Endothelial cell of umbilical vein (primary cell): ENCODE data around the gene STXBP2. TPM values are rescaled to one million over a fixed set of nuclear protein-coding genes. Genes with fewer than 3 reads are reported as not detected.

Source experiments
- BruUV-seq: library from RNA; stranded (reverse); fragments of 400-500 nt; replicated peaks from 2 replicates; lab custom pipeline; 2021; lab: Mats Ljungman, UMichigan
- CTCF ChIA-PET: fragments of 300-600, 350-600 bp; sonication (Branson Sonifier 250); formaldehyde crosslinking; loops from one replicate; lab custom pipeline; 2021; ENCODE audit warnings: antibody characterized with exemption, inconsistent platforms; lab: Charles Lee
- POLR2A ChIA-PET: fragments of 300-600, 350-600 bp; sonication (Branson Sonifier 250); formaldehyde crosslinking; loops from one replicate; lab custom pipeline; 2021; ENCODE audit warnings: antibody characterized with exemption, inconsistent platforms; lab: Charles Lee
- DNase-seq: peaks from one replicate; pipeline ENCODE4 v3.0.0-alpha.2; 2011; ENCODE audit warnings: low read depth, low spot score
- FAIRE-seq: peaks from 2 replicates; lab custom pipeline; 2011; peaks lifted over from hg19 to GRCh38; lab: Jason Lieb, UNC
- H2AFZ ChIP-seq: 2 replicates; pipeline ENCODE4 v1.6.0; 2012; ENCODE audit warnings: low read depth, low read length, control low read depth, inconsistent platforms
- H3K27ac ChIP-seq: 2 replicates; pipeline ENCODE4 v1.5.1; 2011; ENCODE audit warnings: low read depth, mild to moderate bottlenecking, control low read depth, low read length, moderate library complexity; ENCODE audit not compliant: insufficient read depth
- H3K27me3 ChIP-seq, 2 experiments: 2 replicates each; pipeline versions ENCODE4 v1.6.0 to v1.6.1; 2011; ENCODE audit warnings: low read length in 2 of 2, mixed read lengths in 1 of 2; ENCODE audit not compliant: control insufficient read depth in 2 of 2, insufficient read depth in 2 of 2
- H3K36me3 ChIP-seq, 2 experiments: 2 replicates in 1 of 2; 3 replicates in 1 of 2; pipeline ENCODE4 v1.5.1; 2011; ENCODE audit warnings: low read length in 2 of 2, mild to moderate bottlenecking in 1 of 2, moderate library complexity in 1 of 2; ENCODE audit not compliant: control insufficient read depth in 2 of 2, insufficient read depth in 2 of 2; ENCODE audit errors: extremely low read depth in 1 of 2
- H3K4me1 ChIP-seq: 3 replicates; pipeline ENCODE4 v1.5.1; 2011; ENCODE audit warnings: mild to moderate bottlenecking, low read length; ENCODE audit not compliant: control insufficient read depth, insufficient read depth; ENCODE audit errors: extremely low read depth
- H3K4me2 ChIP-seq: 2 replicates; pipeline ENCODE4 v1.6.1; 2011; ENCODE audit warnings: low read length, control low read depth, mixed read lengths; ENCODE audit not compliant: insufficient read depth
- H3K4me3 ChIP-seq, 3 experiments: fragments of 200-600 bp in 1 of 3; sonication (generic), shearing (Covaris generic) in 1 of 3; replicated peaks in 1 of 3; 2 replicates each; pipeline ENCODE4 v1.5.1; 2011 to 2016; ENCODE audit warnings: control low read depth in 3 of 3, low read length in 3 of 3, mild to moderate bottlenecking in 2 of 3, inconsistent platforms in 1 of 3, low read depth in 1 of 3, moderate library complexity in 1 of 3; ENCODE audit not compliant: insufficient read depth in 1 of 3
- H3K79me2 ChIP-seq: 2 replicates; pipeline ENCODE4 v1.6.0; 2012; ENCODE audit warnings: low read length, inconsistent platforms; ENCODE audit not compliant: control insufficient read depth, insufficient read depth
- H3K9ac ChIP-seq: replicated peaks from 2 replicates; pipeline ENCODE3; 2011; ENCODE audit warnings: low read length, control low read depth; ENCODE audit not compliant: insufficient read depth; ENCODE audit errors: extremely low read depth
- H3K9me1 ChIP-seq: replicated peaks from 3 replicates; pipeline ENCODE4 v1.6.0; 2011; ENCODE audit warnings: mild to moderate bottlenecking, low read length; ENCODE audit not compliant: control insufficient read depth, insufficient read depth; ENCODE audit errors: extremely low read depth
- H3K9me3 ChIP-seq: replicated peaks from 2 replicates; pipeline ENCODE4 v1.5.1; 2012; ENCODE audit warnings: low read length, inconsistent platforms; ENCODE audit not compliant: control insufficient read depth, insufficient read depth
- H4K20me1 ChIP-seq: replicated peaks from 2 replicates; pipeline ENCODE3; 2011; ENCODE audit warnings: mild to moderate bottlenecking, low read length; ENCODE audit not compliant: control insufficient read depth, insufficient read depth; ENCODE audit errors: extremely low read depth
- CTCF ChIP-seq, 2 donors: IDR thresholded peaks; 1 replicate in 1 of 2; 2 replicates in 1 of 2; pipeline ENCODE4 v1.5.1; 2011; ENCODE audit warnings: low read length in 2 of 2, mild to moderate bottlenecking in 2 of 2, moderate library complexity in 2 of 2, control low read depth in 1 of 2, inconsistent platforms in 1 of 2, low read depth in 1 of 2; ENCODE audit not compliant: insufficient read depth in 1 of 2; ENCODE audit errors: extremely low read depth in 1 of 2
- EZH2 ChIP-seq: IDR thresholded peaks from 2 replicates; pipeline ENCODE4 v1.6.1; 2012; ENCODE audit warnings: borderline replicate concordance, low read depth, mild to moderate bottlenecking, moderate library complexity, low read length, inconsistent platforms; ENCODE audit not compliant: severe bottlenecking
- FOS ChIP-seq: IDR thresholded peaks from 2 replicates; pipeline ENCODE4 v1.6.1; 2011; ENCODE audit warnings: mild to moderate bottlenecking, low read length, moderate library complexity, borderline replicate concordance; ENCODE audit not compliant: insufficient read depth
- GATA2 ChIP-seq: IDR thresholded peaks from 2 replicates; pipeline ENCODE4 v1.7.0; 2011; ENCODE audit warnings: low read depth, mild to moderate bottlenecking, moderate library complexity, mixed read lengths, low read length; ENCODE audit not compliant: insufficient read length, insufficient read depth
- JUN ChIP-seq: IDR thresholded peaks from 2 replicates; pipeline ENCODE4 v1.6.1; 2011; ENCODE audit warnings: borderline replicate concordance, low read depth; ENCODE audit not compliant: insufficient read length, insufficient read depth
- MAX ChIP-seq: IDR thresholded peaks from 2 replicates; pipeline ENCODE4 v1.6.1; 2011; ENCODE audit not compliant: insufficient read depth, insufficient read length
- MYC ChIP-seq: IDR thresholded peaks from one replicate; pipeline ENCODE4 v1.6.1; 2011; ENCODE audit warnings: mild to moderate bottlenecking, low read depth, low read length
- POLR2A ChIP-seq: IDR thresholded peaks from 2 replicates; pipeline ENCODE4 v1.6.1; 2012; ENCODE audit warnings: low read depth, mild to moderate bottlenecking, control low read depth, low read length
- POLR2AphosphoS5 ChIP-seq: IDR thresholded peaks from 2 replicates; pipeline ENCODE4 v1.6.1; 2012; ENCODE audit warnings: low read depth, mild to moderate bottlenecking, control low read depth, low read length, moderate library complexity; ENCODE audit not compliant: insufficient read depth
- dilution Hi-C: fragments of 300-500 bp; cut with MboI; formaldehyde crosslinking; loops from one replicate; pipeline ENCODE4 v1.15.0; 2019; ENCODE audit warnings: low sequenced_read_pairs; ENCODE audit not compliant: extremely low pct_ligation_motif_present
- intact Hi-C: fragments of 100-400 bp; cut with micrococcal nuclease; formaldehyde crosslinking; loops from one replicate; pipeline ENCODE4 v1.10.0; 2022
- polyA plus RNA-seq, 4 experiments: library from polyadenylated mRNA; depleted of rRNA in 3 of 4; stranded (reverse) in 3 of 4; unstranded in 1 of 4; fragments of >200 nt; gene quantifications; 2 replicates each; pipeline versions ENCODE4 v1.2.1 to v1.2.3, GENCODE V29; 2011 to 2012; ENCODE audit warnings: missing spikeins in 1 of 4
- total RNA-seq: library from RNA; stranded (reverse); gene quantifications from 2 replicates; pipeline ENCODE4 v1.2.3, GENCODE V29; 2021

Gene STXBP2
- total and polyA plus RNA-seq, 2 donors (not counting 3 experiments of a cell fraction or from before 2014, with no cell fraction given): 70.0 to 105 TPM

DNA sequence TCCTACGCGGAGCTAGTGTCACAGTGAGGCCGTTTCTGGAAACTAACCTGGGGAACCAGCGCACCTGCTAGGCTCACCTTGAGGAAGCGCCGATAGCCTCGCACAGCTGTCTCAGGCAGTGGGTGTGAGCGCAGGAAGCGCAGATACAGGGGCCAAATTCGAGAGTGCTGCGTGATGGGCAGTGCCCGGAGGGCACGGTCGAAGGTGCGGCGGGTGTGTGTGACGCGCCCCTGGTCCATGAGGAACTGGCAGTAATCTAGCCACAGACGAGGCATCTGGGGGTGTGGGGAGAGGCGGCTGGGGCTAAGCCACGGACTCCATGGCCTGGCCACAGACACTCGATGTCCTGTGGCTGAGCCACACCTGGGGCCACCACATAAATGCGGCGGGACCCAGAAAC, 9.7 kb upstream of the STXBP2 start:
- Histone ChIP-seq H3K4me3 (no peak overlapping the region), H2AFZ (no peak overlapping the region), H3K4me1 (peaks cover 16% of the 10 kb centered on the region), H3K27ac (no peak overlapping the region), H3K27me3 (no peaks in the 10 kb centered on the region), H3K36me3 (peaks cover 2 to 22% of the 10 kb centered on the region in 2 experiments), H3K79me2 (peaks cover 41% of the 10 kb centered on the region), H3K9ac (no peak overlapping the region), H4K20me1 (no peaks in the 10 kb centered on the region), H3K9me3 (no peaks in the 10 kb centered on the region), H3K9me1 (no peaks in the 10 kb centered on the region), H3K4me2 (no peak overlapping the region)
- TF ChIP-seq EZH2 (no peak), MAX (no peak), FOS (no peak), GATA2 (no peak), JUN (no peak), MYC (no peak), POLR2AphosphoS5 (no peak), POLR2A (no peak), CTCF (IDR thresholded peaks at IDR 0.05; ENCODE audit: extremely low read depth in 1 of 2, insufficient read depth in 1 of 2, low read depth in 1 of 2, low read length in 2 of 2) (no peak)
- dilution Hi-C loops: no loop called here
- CTCF ChIA-PET: no interaction called here
- DNase-seq (no peak), FAIRE-seq (no peak)
- intact Hi-C loops: no loop called here
- BruUV-seq: no TSS peak
- POLR2A ChIA-PET: no interaction called here
